ENCODE results near the gene RASGRP2. TPM values are rescaled to one million over a fixed set of nuclear protein-coding genes. Genes with fewer than 3 reads are reported as not detected.

Gene RASGRP2
- total and polyA plus RNA-seq, 2 of the 8 experiments (the other 6 are each of a cell fraction or from before 2014, with no cell fraction given), result 40.6 to 45.7 TPM

DNA sequence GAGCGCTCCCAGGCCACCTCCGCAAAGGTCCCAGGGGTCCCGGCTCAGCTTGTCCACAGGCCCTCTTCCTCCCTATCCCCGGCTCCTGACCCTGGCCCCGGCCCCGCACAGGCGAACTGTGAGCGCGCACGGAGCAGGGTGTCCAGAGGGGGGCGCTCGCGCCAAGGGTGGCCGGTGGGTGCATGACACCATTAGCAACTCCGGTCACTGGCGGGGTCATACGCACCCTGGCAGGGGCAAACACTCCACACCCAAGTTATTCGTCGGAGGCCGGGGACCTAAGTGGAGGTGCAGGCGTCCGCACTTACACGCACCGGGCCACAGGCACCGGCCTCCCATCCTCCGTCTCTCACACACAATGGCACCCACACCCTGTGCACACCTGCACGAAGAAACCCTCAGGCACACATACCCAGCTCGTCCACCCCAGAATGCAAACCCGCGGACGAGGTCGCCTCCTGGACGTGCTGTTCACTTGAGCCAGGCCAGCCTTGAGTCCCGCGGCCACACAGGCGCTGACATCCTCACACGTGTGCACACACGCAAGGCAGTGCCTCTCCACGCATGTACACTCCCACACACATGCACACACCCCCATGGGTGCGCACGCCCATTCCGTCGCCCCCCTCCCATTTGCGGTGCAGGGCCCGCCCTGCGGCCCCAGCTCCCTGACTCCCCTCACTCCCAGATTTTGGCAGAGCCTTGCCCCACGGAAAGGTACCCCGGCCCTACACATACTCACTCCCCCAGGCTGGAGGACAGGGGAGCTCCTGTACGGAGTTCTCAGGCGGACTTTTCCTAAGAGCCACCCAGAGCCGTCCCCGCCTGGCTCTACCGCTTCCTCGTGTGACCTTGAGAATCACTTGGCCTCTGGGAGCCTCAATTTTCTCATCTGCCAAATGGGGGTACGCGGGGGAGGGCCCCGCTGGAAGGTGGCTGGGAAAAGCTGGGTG, at the start of gene RASGRP2 (continued):
- TF ChIP-seq, protein P1, sequence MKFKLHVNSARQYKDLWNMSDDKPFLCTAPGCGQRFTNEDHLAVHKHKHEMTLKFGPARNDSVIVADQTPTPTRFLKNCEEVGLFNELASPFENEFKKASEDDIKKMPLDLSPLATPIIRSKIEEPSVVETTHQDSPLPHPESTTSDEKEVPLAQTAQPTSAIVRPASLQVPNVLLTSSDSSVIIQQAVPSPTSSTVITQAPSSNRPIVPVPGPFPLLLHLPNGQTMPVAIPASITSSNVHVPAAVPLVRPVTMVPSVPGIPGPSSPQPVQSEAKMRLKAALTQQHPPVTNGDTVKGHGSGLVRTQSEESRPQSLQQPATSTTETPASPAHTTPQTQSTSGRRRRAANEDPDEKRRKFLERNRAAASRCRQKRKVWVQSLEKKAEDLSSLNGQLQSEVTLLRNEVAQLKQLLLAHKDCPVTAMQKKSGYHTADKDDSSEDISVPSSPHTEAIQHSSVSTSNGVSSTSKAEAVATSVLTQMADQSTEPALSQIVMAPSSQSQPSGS (IDR thresholded peaks at IDR 0.05; ENCODE audit: low read length), result no peak
- no peak for TF ChIP-seq RFX5 (IDR thresholded peaks at IDR 0.05; ENCODE audit: borderline replicate concordance, low read depth, low read length)
- no peak for TF ChIP-seq TCF12 (IDR thresholded peaks at IDR 0.05; ENCODE audit: low read depth, low read length)
- TF ChIP-seq TEAD4 (IDR thresholded peaks at IDR 0.05; ENCODE audit: low read depth, low read length), result no peak
- 0 out of 4 replicates have a peak, but pooled peaks of 1 of the 2 experiments have one; percentile 34 for TF ChIP-seq SIN3A (conservative IDR thresholded peaks at IDR 0.05 in 1 of 2, IDR thresholded peaks at IDR 0.05 in 1 of 2; ENCODE audit: low read depth in 1 of 2, low read length in 2 of 2)
- no peak for TF ChIP-seq YY1 (IDR thresholded peaks at IDR 0.05; ENCODE audit: low read depth, low read length)
- TF ChIP-seq ASH2L (IDR thresholded peaks at IDR 0.05; ENCODE audit: low read length), result peak; percentile 16
- TF ChIP-seq, protein P2, sequence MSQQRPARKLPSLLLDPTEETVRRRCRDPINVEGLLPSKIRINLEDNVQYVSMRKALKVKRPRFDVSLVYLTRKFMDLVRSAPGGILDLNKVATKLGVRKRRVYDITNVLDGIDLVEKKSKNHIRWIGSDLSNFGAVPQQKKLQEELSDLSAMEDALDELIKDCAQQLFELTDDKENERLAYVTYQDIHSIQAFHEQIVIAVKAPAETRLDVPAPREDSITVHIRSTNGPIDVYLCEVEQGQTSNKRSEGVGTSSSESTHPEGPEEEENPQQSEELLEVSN (IDR thresholded peaks at IDR 0.05), result no peak
- TF ChIP-seq, protein P3, sequence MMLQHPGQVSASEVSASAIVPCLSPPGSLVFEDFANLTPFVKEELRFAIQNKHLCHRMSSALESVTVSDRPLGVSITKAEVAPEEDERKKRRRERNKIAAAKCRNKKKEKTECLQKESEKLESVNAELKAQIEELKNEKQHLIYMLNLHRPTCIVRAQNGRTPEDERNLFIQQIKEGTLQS (IDR thresholded peaks at IDR 0.05; ENCODE audit: insufficient read depth, low read depth, low read length), result no peak
- no peak for TF ChIP-seq CHD1 (IDR thresholded peaks at IDR 0.05; ENCODE audit: low read depth, low read length)
- TF ChIP-seq RAD21 (IDR thresholded peaks at IDR 0.05 in 1 of 2, conservative IDR thresholded peaks at IDR 0.05 in 1 of 2; ENCODE audit: low read depth in 2 of 2, low read length in 2 of 2), result peak; percentile 49 to 76; a peak in 3 of 4 replicates
- no peak for TF ChIP-seq RNF2 (IDR thresholded peaks at IDR 0.05; ENCODE audit: borderline replicate concordance, low read depth, low read length, missing control alignments, poor library complexity, severe bottlenecking)
- TF ChIP-seq, protein P4, sequence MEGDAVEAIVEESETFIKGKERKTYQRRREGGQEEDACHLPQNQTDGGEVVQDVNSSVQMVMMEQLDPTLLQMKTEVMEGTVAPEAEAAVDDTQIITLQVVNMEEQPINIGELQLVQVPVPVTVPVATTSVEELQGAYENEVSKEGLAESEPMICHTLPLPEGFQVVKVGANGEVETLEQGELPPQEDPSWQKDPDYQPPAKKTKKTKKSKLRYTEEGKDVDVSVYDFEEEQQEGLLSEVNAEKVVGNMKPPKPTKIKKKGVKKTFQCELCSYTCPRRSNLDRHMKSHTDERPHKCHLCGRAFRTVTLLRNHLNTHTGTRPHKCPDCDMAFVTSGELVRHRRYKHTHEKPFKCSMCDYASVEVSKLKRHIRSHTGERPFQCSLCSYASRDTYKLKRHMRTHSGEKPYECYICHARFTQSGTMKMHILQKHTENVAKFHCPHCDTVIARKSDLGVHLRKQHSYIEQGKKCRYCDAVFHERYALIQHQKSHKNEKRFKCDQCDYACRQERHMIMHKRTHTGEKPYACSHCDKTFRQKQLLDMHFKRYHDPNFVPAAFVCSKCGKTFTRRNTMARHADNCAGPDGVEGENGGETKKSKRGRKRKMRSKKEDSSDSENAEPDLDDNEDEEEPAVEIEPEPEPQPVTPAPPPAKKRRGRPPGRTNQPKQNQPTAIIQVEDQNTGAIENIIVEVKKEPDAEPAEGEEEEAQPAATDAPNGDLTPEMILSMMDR (IDR thresholded peaks at IDR 0.05; ENCODE audit: control extremely low read depth in 1 of 3, insufficient read depth in 1 of 3, low read depth in 1 of 3, low read length in 3 of 3), result peak in 2 of 3 experiments; percentile 79 to 84; a peak in 3 of 4 replicates
- no peak for TF ChIP-seq KDM5A (IDR thresholded peaks at IDR 0.05; ENCODE audit: low read length)
- no peak for TF ChIP-seq RXRA (IDR thresholded peaks at IDR 0.05; ENCODE audit: insufficient read depth, low read depth, low read length)
- no peak for TF ChIP-seq SAP30 (IDR thresholded peaks at IDR 0.05; ENCODE audit: insufficient read depth, insufficient replicate concordance, low read length)
